Panc1 (cell line): ENCODE results near the gene CIB1. TPM values are rescaled to one million over a fixed set of nuclear protein-coding genes. Genes with fewer than 3 reads are reported as not detected.
"Not testable (repeated sequence)": the region's sequence is repeated elsewhere in the genome, so short reads cannot be mapped to it uniquely, and the experiment has no call there.

Experiments
- ATAC-seq: fragments of 200-7000 bp; cut with Tn5 transposase; 2 replicates; pipeline ENCODE4 v1.9.1; 2020; ENCODE audit warnings: mild to moderate bottlenecking, moderate library complexity
- BruUV-seq: library from RNA; stranded (reverse); fragments of 400-500 nt; replicated peaks from 2 replicates; lab custom pipeline; 2021; lab: Mats Ljungman, UMichigan
- CTCF ChIA-PET: fragments of 300-600 bp; sonication (Branson Sonifier 250); formaldehyde crosslinking; loops from one replicate; lab custom pipeline; 2022; ENCODE audit warnings: antibody characterized with exemption; lab: Charles Lee
- POLR2A ChIA-PET: fragments of 300-600 bp; sonication (Branson Sonifier 250); formaldehyde crosslinking; loops from one replicate; lab custom pipeline; 2022; ENCODE audit warnings: antibody characterized with exemption; lab: Charles Lee
- DNase-seq: peaks from one replicate; pipeline ENCODE4 v3.0.0-alpha.2; 2010; ENCODE audit warnings: low read depth, low spot score
- H3K27ac ChIP-seq: 2 replicates; pipeline ENCODE4 v1.5.1; 2011; ENCODE audit warnings: mild to moderate bottlenecking, low read length, inconsistent platforms
- H3K27me3 ChIP-seq: fragments of 200-500 bp; sonication (Bioruptor generic); 2 replicates; pipeline ENCODE4 v1.6.0; 2014; ENCODE audit warnings: low read length, inconsistent platforms; ENCODE audit not compliant: control insufficient read depth, insufficient read depth
- H3K36me3 ChIP-seq: fragments of 200-500 bp; sonication (Bioruptor generic); 2 replicates; pipeline ENCODE4 v1.5.1; 2014; ENCODE audit warnings: inconsistent platforms, mild to moderate bottlenecking, low read length, moderate library complexity; ENCODE audit not compliant: control insufficient read depth, insufficient read depth
- H3K4me1 ChIP-seq: 2 replicates; pipeline ENCODE4 v1.5.1; 2011; ENCODE audit warnings: inconsistent platforms, mild to moderate bottlenecking, low read length, moderate library complexity; ENCODE audit not compliant: control insufficient read depth, insufficient read depth
- H3K4me3 ChIP-seq, 2 experiments: 2 replicates each; pipeline ENCODE4 v1.5.1; 2011 to 2012; ENCODE audit warnings: low read depth in 2 of 2, low read length in 2 of 2, mild to moderate bottlenecking in 2 of 2, inconsistent platforms in 1 of 2, moderate library complexity in 1 of 2
- H3K9me3 ChIP-seq: fragments of 200-500 bp; sonication (Bioruptor generic); 2 replicates; pipeline ENCODE4 v1.5.1; 2014; ENCODE audit warnings: low read depth, mild to moderate bottlenecking, inconsistent platforms, low read length, moderate library complexity; ENCODE audit not compliant: control insufficient read depth, insufficient read depth
- CTCF ChIP-seq: fragments of 450-650 bp; IDR thresholded peaks from 2 replicates; pipeline ENCODE4 v1.5.1; 2017; ENCODE audit warnings: mild to moderate bottlenecking
- POLR2AphosphoS5 ChIP-seq: IDR thresholded peaks from 2 replicates; pipeline ENCODE4 v1.6.1; 2012; ENCODE audit warnings: mild to moderate bottlenecking, low read depth, low read length, moderate library complexity
- REST ChIP-seq, 2 experiments: IDR thresholded peaks; 2 replicates each; pipeline ENCODE4 v1.6.1; 2011 to 2012; ENCODE audit warnings: low read depth in 2 of 2, control low read depth in 1 of 2, low read length in 1 of 2, mild to moderate bottlenecking in 1 of 2, moderate library complexity in 1 of 2; ENCODE audit not compliant: insufficient read depth in 1 of 2
- SIN3A ChIP-seq: IDR thresholded peaks from 2 replicates; pipeline ENCODE4 v1.6.1; 2012; ENCODE audit warnings: low read depth, mild to moderate bottlenecking, low read length, moderate library complexity, borderline replicate concordance; ENCODE audit not compliant: insufficient read depth
- TCF7L2 ChIP-seq: IDR thresholded peaks from 2 replicates; pipeline ENCODE4 v1.6.1; 2011; ENCODE audit warnings: mild to moderate bottlenecking, low read depth, low read length, inconsistent platforms
- in situ Hi-C: cut with HindIII; loops from 2 replicates; pipeline ENCODE4 v1.10.0; 2016; ENCODE audit warnings: low sequenced_read_pairs, low pct_unique_long_range_greater_than_20kb
- intact Hi-C: fragments of 100-400 bp; cut with micrococcal nuclease; formaldehyde crosslinking; loops from one replicate; pipeline ENCODE4 v1.10.0; 2022; ENCODE audit not compliant: unreplicated experiment
- total RNA-seq: library from RNA; stranded (reverse); gene quantifications from one replicate; pipeline ENCODE4 v1.2.1, GENCODE V29; 2021; ENCODE audit not compliant: unreplicated experiment

The CIB1 gene
- total RNA-seq, 1 experiment from 2014 or later = 193 TPM

- no peaks in the 10 kb centered on the region for H3K9me3 ChIP-seq
- CTCF ChIA-PET = no interaction called here
- in situ Hi-C loops = no loop called here
Measured at GRCh38 chr15:90188914-90189748, 44.6 kb downstream of the CIB1 start.

GRCh38 chr15:90188065-90188464 is 45.7 kb downstream of the CIB1 start:
- ATAC-seq, BruUV-seq, DNase-seq, H3K36me3 ChIP-seq, H3K9me3 ChIP-seq, H3K27me3 ChIP-seq, intact Hi-C loops, in situ Hi-C loops, H3K4me3 ChIP-seq: not testable (repeated sequence)
- CTCF ChIA-PET = interaction anchor here (0.8 kb wide), 1 partner anchor 13 kb away, joined by 7 read pairs; the partner anchor contains the start of gene SEMA4B
- POLR2A ChIA-PET = interaction anchor here (0.6 kb wide), 1 partner anchor 23 kb away, joined by 3 read pairs; no protein-coding TSS in a partner anchor
- H3K4me1 ChIP-seq = peaks cover 80% of the 10 kb centered on the region
- peak overlapping the region; percentile 93 for H3K27ac ChIP-seq

More at GRCh38 chr15:90188914-90189748, 44.6 kb downstream of the CIB1 start:
- POLR2A ChIA-PET = interaction anchor here (0.6 to 1.1 kb wide), 4 partner anchors 11 to 87 kb away, joined by 3 to 10 read pairs (median 4); partner anchors contain the start of gene SEMA4B
- DNase-seq (no peak), ATAC-seq (no peak)
- Histone ChIP-seq H3K4me3 (no peak overlapping the region), H3K4me1 (peaks cover 71% of the 10 kb centered on the region), H3K36me3 (no peaks in the 10 kb centered on the region), H3K27me3 (no peaks in the 10 kb centered on the region), H3K27ac (peak overlapping the region; percentile 93)
- TF ChIP-seq REST (IDR thresholded peaks at IDR 0.05; ENCODE audit: insufficient read depth in 1 of 2, low read depth in 2 of 2, low read length in 1 of 2) (no peak), POLR2AphosphoS5 (peak; percentile 48), SIN3A (no peak), CTCF (no peak), TCF7L2 (no peak)
- BruUV-seq = TSS peak; percentile 47
- intact Hi-C loops = no loop called here
